SK-N-DZ (cell line): ENCODE results near the gene CLIC6.

ENCODE experiments used
- DNase-seq: peaks from one replicate; pipeline ENCODE4 v3.0.0-alpha.2; 2015; ENCODE audit warnings: low spot score

CLIC6 gene

DNA sequence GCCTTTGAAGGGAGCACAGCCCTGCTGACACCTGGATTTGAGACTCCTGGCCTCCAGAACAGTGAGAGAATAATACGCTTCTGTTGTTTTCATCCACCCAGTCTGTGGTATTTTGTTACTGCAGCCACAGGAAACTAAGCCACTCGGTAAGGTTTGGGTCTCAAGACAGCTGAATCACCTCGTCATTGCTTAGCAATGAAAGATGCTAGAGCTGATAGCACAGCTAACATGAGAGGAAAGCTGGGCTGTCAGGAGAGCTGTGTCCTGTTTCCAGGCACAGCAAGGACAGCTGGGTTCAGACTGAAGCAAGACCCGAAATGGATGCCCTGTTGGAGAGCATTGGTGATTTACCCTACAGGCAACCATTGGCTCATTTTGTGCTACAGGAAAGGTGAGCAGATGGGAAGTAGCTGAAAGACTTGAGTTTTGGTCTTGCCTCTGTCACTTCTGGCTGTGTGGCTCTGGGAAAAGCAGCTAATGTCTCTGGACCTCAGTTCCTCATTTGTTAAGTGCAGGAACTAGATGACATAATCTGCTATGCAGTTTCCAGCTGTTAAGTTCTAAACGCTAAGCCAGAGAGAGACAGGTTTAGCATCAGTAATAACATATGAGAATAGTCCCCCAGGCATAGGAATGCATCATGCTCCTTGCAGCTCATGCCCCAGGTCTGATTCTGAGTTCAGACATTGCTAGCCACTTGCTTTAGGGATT is 58.0 kb downstream of the CLIC6 start:
- no peak for DNase-seq

DNA sequence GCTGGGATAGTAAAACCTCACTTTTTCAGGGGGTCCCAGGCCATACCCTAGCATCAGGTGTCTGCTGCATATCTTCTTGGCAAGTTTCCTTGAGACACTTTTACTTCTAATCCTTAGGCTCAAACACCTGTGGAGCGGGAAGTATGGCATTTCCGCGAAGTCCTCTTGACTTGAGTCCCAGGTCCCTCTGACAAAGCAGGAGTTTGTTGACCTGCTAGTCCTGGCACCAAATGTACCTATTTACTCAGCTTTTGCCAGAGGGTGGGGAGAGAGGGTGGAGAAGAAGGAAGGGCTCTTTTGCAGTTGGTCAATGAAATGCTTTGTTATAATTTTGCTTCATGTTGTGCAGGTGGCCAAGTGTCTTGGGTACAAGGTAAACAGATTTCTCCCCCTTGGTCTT is 59.7 kb downstream of the CLIC6 start:
- no peak for DNase-seq

DNA sequence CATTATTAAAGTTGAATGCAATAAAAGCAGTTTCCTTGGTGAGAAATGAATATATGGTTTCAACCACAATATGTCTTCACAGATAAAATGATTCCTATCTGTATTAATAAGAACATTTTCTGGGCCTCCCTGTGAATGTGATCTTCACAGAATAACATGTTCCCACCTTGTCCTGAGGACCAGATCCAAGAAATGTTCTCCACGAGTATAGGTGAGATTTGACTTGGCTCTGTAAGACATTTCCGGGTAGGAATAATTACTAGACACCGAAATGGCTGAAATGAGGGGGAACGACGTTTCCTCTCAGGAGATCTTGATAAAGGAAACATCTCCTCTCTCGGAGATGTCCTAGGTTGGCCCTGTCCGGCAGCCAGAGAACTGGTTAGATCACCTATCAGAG is 61.4 kb downstream of the CLIC6 start:
- no peak for DNase-seq

DNA sequence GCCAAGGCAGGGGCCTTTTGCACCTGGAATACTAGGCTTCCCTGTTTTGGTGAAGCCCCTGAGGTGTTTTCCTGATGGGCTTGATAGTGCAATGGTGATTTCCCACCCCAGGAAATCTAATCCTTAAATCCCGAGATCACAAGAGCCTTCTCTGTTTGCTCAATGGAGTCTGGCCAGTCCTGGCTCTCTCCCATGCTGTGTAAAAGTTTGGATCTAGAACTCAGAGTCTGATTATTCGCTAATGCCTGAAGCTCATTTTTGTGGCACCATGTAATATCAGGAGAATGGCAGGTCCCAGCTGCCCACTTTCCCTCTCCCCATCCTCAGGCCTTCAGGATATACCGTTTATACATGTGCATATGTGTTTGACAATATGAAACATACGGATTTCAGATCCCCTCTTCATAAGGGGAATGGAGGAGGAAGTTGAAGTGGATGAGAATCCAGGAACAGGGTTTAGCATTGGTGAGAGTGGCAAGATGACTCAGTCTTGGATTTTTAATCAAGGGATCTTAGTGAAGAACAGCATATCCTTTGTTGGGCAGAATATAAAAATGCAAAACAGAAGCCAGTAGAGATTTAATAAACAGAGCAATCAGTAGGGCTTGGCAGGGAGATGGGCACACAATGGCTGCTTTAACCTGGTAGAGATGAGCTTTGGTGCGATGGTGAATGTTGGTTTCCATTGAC is 62.1 kb downstream of the CLIC6 start:
- no peak for DNase-seq

DNA sequence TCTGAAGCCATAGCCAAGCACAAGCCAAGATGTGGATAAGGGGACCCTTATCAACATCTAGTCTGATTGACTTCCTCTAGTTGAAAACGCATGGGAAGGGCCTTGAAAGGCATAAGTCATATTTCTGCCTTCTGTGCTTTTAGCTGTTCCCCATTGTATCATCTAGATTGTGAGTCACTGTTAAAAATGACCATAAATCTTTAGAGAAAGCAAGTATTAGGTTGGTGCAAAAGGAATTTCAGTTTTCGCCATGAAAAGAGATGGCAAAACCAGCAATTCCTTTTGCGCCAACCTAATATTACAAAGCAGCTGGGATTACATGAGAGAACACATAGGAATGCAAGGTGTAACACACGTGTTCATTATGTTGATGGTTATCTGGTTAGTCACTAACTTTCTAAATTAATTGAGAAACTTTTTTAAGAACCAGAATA is 63.6 kb downstream of the CLIC6 start:
- no peak for DNase-seq

DNA sequence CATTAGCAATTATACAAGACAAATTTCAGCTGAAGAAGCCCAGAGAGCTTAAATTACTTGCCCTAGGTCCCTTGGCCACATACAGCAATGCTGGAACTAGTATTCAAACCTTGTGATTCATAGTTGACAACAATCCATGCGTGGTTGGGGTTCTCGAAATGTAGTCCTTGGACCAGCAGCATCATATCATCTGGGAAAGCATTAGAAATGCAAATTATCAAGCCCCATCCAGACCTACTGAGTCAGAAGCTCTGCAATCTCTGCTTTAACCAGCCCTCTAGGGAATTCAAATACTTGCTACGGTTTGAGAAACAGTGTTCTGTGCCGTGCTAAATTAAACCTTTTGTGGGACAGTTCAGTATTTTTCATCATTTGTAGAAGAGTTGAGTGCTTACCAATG is 65.1 kb downstream of the CLIC6 start:
- no peak for DNase-seq

DNA sequence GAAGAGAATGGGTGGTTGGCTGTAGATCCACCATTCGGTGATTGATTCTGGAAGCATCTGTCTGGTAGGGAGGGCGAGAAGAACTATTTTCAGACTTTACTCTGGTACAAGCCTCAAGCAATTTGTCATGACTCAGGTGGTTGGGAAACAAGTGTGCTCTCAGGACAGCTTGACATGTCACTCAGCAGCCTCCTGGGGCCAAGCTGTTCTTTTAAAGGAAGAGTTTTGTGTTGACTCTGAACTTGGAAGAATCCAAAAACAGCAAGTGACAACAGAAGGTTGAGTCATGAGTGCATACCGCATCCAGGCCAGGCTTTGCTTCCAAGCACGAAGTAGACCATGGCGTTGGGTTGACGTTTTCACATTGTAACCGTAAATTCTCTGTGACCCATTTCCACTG is 65.9 kb downstream of the CLIC6 start:
- no peak for DNase-seq

DNA sequence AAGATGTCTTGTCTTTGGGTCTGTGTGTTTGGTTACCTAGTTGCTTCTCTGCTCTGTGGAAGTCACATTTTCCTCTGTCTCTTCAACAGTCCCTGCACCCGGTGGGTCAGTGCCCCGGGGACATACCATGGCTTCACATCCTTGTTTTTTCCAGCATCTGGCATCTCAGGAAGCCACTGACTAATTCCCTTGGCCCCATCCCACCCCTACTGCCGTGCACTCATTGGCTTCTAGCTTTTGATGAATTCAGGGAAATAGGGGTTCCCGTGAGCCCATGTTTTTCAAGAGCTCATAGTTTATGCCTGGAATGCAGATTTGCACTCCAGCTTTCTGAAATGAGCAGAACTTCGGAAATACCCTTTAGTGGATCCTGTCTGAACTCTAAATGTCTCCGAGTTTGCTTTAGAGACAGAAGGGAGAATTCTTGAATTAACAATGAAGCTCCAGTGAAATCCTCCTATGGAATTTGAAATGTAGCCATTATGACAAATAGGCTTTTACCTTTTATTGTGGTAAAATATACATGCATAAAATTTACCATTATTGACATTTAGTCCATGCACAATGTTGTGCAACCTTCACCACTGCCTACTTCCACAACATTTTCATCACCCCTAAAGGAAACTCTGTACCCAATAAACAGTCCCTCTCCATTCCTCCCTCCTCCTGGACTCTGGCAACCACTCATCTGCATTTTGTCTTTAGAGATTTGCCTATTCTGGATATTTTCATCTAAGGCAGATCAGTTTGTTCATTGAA is 67.5 kb downstream of the CLIC6 start:
- no peak for DNase-seq

DNA sequence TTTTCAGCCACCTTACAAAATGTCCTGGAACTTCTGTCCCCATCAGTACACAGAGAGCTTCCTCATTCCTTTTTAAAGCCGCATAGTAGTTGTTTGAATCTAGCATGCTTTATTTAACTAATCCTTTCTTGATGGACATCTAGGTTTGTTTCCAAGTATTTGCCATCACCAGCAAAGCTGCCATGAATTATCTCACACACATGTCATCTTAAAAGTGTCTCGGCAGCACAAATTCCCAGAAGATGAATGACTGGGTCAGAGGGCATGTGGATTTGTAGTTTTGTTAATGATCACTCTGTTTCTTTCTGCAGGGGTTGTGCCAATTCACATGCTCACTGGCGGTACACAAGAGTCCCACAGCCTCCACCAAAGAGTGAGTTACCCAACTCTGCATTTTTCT is 68.3 kb downstream of the CLIC6 start:
- no peak for DNase-seq

DNA sequence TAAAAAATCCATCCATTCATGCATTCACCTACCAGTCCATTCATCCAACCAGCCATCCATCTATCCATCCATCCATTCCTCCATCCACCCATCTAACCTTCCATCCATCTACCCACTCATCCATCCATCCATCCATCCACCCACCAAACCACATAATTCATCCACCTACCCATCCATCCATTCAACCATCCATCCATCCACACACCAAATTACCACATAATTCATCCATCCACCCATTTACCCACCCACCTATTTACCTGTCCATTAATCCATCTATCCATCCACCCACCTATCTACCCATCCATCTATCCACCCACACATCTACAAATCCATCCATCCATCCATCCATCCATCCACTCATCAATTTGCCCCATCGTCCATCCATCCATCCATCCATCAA is 71.4 kb downstream of the CLIC6 start:
- DNase-seq: no peak

DNA sequence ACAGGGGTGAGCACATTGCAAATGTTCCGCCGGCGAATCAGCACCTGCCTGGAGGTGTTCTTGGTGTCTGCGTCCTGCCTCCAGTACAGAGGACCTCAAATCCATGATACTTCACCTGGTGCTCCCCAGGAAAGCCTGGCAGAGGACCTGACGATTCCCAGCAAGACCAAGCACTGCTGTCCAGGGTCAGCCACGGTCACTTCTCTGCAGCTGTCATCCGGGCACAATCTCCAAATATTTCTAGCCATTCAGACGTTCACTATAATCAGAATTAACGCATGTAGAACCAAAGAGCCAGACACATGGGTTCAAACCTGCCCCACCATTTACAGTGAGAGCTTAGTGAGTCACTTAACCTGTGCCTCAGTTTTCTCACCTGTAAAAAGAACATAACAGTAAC is 74.5 kb downstream of the CLIC6 start:
- DNase-seq: no peak

DNA sequence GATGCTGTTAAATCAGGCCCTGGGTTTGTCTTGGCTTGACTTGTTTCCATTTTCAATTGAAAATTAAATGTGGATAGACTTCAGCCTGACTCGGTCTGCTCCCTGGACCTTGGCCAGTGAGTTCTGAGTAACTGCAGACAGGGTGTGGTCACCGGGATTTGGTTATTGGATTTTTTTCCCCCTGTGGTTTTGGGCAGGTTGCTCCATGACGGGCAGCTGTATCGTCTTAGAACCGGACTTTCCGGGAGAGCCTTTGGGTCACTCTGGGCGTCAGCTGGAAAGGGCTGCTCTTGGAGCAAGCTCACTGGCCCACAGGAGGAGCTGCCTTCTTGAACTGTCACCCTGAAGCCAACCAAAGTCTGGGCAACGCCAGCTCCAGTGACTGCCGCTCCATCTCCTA is 75.0 kb downstream of the CLIC6 start:
- DNase-seq: no peak

DNA sequence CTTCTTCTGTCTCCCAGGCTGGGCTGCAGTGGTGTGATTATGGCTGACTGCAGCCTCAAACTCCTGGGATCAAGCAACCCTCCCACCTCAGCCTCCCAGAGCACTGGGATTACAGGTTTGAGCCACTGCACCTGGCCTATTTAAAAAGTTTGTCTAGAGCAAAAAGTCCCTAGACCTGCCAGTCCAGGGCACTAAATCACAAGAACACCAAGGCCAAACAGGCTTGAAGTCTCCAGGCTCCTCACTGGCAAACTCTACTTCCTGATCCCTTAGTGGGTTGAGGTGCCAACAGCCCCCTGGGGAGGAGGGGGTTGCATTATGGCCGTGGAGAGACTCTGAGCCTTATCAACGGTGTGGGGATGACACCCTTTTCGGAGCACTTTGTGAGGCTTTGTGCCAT is 76.0 kb downstream of the CLIC6 start:
- DNase-seq: no peak

DNA sequence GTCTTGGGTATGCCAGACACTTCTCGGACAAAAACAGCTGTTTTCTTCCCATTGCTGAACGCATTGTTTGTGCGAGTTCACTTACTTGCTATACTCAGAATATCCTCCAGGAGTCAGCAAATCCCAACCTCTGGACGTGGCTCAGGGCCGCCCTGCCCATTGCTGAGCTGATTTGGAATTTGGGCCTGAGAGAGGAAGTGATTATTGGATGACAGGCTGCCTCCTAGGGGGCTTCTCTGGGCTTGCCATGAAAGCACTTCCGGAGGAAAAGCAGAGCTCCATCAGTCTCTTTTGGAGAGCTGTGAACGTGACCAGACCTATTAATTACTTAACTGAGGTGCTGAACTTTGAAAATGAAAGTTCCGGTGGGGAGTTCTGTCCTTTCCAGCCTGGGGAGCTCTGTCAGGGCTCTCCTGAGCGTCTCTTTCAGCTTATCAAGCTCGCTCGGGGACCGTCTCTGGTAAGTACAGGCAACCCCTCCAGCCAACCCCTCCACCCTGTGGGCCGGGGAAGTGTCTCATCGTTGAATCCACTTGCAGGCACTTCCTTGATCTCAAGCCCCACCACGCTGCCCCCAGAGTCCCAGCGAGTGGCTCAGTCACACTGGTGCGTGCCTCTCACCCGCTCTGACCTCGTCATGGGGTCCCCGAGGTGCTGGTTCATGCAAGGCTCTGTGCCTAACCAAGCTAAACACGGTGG is 76.9 kb downstream of the CLIC6 start:
- peak; percentile 43 for DNase-seq

DNA sequence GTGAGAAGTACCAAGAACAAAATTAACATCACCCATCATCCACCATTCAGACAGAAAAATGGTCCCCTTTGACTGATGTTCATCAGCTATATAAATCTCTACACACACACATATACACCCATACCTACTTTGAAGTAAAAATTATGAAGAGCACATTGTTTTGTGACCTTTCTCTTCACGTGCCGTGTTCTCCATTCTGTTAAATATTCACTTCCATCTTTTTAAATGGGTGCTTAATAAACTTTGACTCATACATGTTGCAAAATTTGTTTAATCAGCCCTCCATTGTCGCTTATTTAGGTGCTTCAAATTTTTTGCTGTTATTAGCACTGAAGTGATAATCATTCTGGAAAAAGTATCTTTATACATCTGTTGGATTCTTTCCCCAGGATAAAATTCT is 80.1 kb downstream of the CLIC6 start:
- no peak for DNase-seq

DNA sequence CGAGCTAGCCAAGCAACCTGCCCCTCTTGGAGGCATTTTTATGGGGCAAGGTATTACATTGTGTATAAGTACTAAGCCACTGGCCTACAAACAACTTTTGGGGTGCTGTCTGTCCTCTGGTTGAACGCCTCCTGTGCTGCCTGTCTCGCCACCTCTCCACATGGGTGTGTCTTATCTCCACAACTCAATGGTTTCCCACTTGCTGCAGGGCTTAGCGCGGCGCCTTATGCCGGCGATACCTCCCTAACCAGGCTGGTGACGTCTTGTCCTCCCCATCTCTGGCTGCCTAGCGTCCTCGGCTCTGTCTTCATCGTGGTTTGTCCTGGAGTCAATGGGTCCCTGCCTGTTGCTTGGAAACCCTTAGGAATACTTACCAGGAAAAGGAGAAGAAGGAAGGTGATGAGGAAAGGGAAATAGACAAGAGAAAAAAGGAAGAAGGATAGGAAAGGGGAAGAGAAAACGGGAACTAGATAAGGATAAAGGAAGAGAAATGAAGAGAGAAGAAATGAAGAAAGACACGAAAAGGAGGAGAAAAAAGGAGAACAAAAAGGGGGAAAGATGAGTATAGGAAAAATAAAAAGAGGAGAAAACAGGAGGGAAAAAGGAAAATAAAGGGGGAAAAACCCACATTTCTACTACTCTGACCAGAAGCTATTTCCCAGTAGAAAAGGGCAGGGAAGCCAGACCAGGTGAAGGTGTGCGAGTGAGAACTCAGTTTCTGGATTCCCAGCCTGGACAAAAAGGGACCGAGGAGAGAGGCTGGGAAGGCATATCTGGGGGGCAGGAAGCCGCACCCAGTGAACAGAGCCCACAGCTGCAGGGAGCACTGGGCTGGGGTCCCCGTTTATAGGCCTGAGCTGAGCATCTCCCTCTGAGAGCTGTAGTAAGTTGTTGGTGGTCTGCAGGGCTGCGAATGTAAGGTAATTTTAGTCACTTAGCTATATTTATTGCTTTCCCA is 86.2 kb downstream of the CLIC6 start:
- DNase-seq: no peak

DNA sequence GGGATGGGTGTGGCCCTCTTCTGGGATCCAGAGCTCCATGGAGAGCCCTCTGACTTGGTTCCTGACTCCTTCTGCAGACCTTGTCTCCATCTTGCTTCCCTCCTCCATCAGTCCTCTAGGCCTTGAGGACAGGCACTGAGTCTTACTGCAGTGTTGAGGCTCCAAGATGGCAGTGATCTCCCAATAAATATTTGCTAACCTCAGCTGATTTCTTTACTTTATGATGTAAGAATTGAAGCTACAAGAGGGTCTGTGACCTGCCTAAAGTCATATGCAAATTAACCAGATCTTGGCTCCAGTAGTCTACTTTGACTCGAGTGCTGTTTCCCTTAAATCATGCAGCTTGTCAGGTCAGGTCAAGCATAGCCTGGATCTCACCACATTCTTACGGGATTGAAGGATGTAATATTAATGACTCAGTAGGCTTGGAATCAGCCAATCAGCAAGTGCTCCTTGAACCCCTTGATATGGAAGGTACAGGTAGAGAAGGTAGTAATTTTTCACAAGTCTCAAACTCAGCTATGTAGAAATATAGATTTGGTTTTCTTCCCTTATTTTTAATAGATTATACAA is 93.0 kb downstream of the CLIC6 start:
- no peak for DNase-seq

DNA sequence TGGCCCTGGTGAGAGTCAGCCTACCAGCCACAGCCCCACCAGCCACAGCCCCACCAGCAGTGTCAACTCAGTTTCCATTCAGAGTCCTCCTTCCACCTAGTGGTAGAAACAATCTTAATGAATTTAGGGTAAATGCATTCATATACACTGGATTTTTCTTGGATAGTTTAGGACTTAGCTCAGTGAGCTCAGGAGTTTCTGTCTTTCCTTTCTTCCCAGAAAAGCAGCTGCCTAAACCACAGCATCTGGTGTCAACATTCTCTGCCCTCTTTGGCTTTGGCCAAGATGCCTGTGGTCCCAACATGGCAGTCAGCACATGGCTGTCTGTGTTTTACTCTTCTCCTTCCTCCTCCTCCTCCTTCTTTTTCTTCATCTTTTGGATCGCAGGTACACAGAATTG is 94.0 kb downstream of the CLIC6 start:
- no peak for DNase-seq

DNA sequence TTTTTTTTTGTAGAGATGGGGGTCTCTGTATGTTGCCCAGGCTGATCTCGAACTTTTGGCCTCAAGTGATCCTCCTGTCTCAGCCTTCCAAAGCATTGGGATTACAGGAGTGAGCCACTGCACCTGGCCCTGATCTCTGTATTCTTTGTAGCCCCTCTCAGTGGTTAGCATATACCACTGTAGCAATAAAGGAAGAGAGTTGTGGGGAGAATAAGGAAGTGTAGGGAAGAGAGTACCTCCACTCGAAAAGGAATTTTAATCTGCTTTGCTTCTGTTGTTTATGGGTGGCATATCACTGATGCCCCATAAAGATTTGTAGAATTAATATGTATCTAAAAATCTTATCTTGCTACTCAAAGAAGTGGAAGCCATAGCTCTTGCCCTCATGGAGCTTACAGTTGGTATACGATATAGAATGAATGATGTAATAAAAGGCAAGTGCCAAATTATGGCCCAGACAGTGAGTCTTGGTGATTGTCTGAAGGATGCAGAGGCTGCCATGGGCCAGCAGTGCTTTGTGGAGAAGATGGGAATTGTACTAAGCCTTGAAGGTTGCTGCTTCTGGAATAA is 96.0 kb downstream of the CLIC6 start:
- DNase-seq: no peak

DNA sequence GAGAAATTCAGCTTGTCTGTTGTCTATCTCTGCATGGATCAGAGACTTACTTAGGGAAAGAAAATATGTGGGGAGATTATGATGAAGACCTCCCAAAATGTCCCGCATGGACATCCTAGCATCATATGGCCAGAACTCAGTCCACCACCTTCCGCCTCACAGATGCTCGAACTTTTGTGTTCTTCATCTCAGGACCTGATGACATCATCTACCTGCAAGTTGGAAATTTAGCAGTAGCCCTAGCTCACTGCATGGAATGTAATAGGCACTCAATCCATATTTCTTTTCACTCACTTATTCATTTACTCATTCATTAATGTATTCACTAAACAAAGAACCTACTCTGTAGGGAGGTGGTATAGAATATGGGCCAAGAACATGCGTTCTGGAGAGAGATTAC is 96.8 kb downstream of the CLIC6 start:
- no peak for DNase-seq
